Transverse colon (tissue), 3 donors: ENCODE data around the gene FBN2.

Experiments
- POLR2A ChIP-seq: fragments of 450-650 bp; IDR thresholded peaks from one replicate; pipeline ENCODE4 v1.6.1; 2016; ENCODE audit warnings: antibody characterized with exemption, mild to moderate bottlenecking, moderate library complexity
- TF ChIP-seq, protein P1 (sequence below), 5 experiments: fragments of 200-600 bp in 3 of 5; fragments of 450-650 bp in 2 of 5; sonication (generic) in 3 of 5; IDR thresholded peaks; 1 replicate in 2 of 5; 2 replicates in 3 of 5; pipeline ENCODE4 v1.5.1; 2016 to 2017; ENCODE audit warnings: antibody characterized with exemption in 5 of 5, inconsistent platforms in 3 of 5, mild to moderate bottlenecking in 2 of 5, moderate library complexity in 1 of 5

DNA sequence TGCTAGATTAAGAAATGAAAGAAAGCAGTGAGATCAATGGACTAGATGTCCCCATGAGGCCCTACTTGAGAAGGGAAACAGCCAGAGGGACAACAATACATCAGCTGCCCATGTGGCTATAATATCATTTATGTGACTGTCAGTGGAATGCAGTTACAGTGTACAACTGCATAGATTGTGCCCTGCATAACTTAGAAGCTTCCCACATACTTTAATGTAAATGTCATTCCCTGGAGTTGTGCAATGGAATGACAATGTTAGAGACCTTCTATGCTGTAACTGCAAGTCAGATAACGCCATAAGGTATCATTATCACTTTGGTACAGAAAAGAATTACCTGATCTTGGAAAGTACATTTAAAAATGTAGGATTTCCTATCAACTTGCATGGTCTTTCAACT is 67.4 kb downstream of the FBN2 start:
- TF ChIP-seq, protein P1, sequence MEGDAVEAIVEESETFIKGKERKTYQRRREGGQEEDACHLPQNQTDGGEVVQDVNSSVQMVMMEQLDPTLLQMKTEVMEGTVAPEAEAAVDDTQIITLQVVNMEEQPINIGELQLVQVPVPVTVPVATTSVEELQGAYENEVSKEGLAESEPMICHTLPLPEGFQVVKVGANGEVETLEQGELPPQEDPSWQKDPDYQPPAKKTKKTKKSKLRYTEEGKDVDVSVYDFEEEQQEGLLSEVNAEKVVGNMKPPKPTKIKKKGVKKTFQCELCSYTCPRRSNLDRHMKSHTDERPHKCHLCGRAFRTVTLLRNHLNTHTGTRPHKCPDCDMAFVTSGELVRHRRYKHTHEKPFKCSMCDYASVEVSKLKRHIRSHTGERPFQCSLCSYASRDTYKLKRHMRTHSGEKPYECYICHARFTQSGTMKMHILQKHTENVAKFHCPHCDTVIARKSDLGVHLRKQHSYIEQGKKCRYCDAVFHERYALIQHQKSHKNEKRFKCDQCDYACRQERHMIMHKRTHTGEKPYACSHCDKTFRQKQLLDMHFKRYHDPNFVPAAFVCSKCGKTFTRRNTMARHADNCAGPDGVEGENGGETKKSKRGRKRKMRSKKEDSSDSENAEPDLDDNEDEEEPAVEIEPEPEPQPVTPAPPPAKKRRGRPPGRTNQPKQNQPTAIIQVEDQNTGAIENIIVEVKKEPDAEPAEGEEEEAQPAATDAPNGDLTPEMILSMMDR (IDR thresholded peaks at IDR 0.05), result no peak
- no peak for TF ChIP-seq POLR2A
